HUES6 (cell line): ENCODE results near the gene PARVB.

Source experiments
- H3K27ac ChIP-seq: 2 replicates; pipeline ENCODE4 v1.7.0; 2013; ENCODE audit warnings: low read depth, mild to moderate bottlenecking, low read length, inconsistent platforms
- H3K27me3 ChIP-seq: 2 replicates; pipeline ENCODE4 v1.6.1; 2013; ENCODE audit warnings: low read length; ENCODE audit not compliant: control insufficient read depth, insufficient read depth
- H3K36me3 ChIP-seq: 2 replicates; pipeline ENCODE4 v1.6.1; 2013; ENCODE audit warnings: low read length; ENCODE audit not compliant: control insufficient read depth, insufficient read depth
- H3K4me1 ChIP-seq: 2 replicates; pipeline ENCODE4 v1.6.1; 2013; ENCODE audit warnings: low read length; ENCODE audit not compliant: control insufficient read depth, insufficient read depth
- H3K4me3 ChIP-seq: 2 replicates; pipeline ENCODE4 v1.5.1; 2013; ENCODE audit warnings: low read depth, low read length
- H3K9ac ChIP-seq: one replicate; pipeline ENCODE4 v1.6.1; 2013; ENCODE audit warnings: mild to moderate bottlenecking, low read length
- H3K9me3 ChIP-seq: 2 replicates; pipeline ENCODE4 v1.6.1; 2013; ENCODE audit warnings: low read depth, low read length; ENCODE audit not compliant: control insufficient read depth, insufficient read depth

Gene PARVB

DNA sequence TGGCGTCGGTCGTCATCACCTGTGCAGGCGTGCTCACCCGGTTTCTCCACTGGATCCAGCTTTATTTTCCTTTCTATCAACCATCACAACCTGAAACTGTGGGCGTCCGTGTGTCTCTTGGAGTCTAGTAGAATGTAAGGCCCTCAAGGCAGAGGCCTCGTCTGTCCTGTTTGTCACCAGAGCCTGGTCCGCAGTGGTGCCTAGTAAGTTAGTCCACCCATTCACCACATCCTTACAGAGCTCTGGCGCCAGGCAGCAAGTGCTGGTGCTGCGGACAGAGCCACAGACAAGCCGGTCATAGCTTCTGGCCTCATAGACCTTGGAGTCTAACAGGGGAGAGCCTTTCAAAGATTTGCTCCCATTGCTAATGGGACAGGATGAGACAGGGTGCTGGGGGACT is 92.2 kb downstream of the PARVB start:
- no peak overlapping the region for H3K9ac ChIP-seq
- no peak overlapping the region for H3K4me3 ChIP-seq
- no peaks in the 10 kb centered on the region for H3K36me3 ChIP-seq
- peaks cover 10% of the 10 kb centered on the region for H3K4me1 ChIP-seq
- H3K27ac ChIP-seq, result no peak overlapping the region
- no peaks in the 10 kb centered on the region for H3K9me3 ChIP-seq
- no peaks in the 10 kb centered on the region for H3K27me3 ChIP-seq

DNA sequence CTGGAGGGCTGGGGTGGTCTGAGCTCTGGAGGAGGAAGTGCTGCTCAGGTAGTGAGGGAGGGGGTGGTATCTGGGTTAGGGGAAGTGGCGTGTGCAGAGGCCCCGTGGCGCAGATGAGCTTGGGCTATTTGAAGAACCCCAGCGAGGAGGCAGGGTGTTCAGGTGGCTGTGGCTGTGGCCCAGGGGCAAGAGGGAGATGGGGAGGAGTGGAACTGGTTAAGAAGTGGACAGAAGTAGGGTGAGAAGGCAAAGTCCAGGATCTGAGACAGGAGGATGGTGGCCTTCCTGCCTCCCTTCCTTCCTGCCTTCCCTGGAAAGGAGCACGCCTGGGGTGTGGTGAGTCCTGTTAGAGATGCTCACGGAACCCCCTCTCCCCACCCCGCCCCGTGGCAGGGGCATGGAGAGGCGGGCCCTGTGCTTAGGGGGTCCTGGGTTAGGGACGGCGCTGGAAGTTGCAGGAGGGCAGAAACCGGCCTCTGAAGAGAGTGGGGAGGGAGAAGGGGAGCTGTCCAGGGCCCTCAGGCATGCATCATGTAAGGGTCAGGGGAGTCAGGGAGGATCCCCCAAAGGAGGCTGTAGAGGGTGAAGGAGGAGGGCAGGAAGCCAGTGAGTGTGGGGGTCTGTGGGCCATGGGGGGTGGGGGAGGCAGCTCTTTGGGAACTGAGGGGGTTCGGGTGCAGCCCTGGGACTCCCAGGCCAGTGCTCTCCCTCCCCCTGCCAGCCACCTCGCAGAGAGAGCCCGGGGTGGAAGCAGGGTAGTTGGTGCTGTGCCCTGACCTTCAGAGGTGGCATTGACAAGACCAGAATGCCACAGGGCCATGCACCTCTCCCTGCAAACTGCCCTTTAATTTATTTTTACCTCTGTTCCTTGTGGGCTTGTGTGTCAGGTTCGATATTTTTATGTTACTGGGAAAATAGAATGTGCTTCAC is 92.9 kb downstream of the PARVB start:
- no peak overlapping the region for H3K9ac ChIP-seq
- no peaks in the 10 kb centered on the region for H3K36me3 ChIP-seq
- H3K4me3 ChIP-seq, result no peak overlapping the region
- no peaks in the 10 kb centered on the region for H3K27me3 ChIP-seq
- no peaks in the 10 kb centered on the region for H3K9me3 ChIP-seq
- no peak overlapping the region for H3K27ac ChIP-seq
- peaks cover 4% of the 10 kb centered on the region; the same call in 1 of the 2 replicates for H3K4me1 ChIP-seq

DNA sequence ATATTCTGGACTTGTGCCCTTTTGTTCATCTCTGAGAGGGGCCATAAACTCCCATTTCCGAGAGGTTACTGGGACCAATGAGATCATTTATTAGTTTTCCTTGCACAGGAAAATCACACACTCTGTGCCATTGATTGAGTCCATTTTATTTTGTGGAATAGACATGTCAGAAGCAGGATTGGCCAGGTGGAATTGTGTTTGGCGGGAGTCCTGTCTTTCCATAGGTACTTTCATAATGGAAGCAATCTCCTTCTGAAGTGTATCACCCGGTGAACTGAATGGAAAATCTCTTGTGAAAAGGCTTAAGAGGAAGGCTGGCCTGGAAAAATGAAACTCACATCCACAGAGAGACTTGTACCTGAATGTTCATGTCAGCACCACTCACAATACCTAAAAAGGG is 93.6 kb downstream of the PARVB start:
- no peaks in the 10 kb centered on the region for H3K27me3 ChIP-seq
- H3K9me3 ChIP-seq, result no peaks in the 10 kb centered on the region
- H3K36me3 ChIP-seq, result no peaks in the 10 kb centered on the region
- H3K9ac ChIP-seq, result no peak overlapping the region
- H3K27ac ChIP-seq, result no peak overlapping the region
- H3K4me3 ChIP-seq, result no peak overlapping the region
- H3K4me1 ChIP-seq, result no peaks in the 10 kb centered on the region

DNA sequence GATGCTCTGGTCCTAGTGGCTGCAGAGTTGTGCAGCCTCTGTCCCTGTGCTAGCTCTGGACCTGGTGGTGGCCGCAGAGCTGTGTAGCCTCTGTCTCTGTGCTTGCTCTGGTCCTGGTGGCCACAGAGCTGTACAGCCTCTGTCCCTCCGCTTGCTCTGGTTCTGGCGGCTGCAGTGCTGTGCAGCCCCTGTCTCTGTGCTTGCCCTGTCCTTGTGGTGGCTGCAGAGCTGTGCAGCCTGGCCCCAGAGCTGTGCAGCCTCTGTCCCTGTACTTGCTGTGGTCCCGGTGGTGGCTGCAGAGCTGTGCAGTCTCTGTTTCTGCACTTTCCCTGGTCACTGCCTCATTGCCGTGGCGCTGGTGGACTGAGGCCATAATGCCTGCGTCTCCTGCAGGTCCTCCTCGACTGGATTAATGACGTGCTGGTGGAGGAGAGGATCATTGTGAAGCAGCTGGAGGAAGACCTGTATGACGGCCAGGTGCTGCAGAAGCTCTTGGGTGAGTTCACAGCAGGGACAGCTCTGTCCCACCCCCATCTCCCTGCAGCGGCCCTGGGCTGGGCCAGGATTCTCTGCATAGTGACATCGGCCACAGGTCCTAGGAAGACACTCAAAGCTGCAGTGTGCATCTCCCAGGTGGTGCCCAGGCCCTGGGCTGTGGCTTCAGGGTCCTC is 94.7 kb downstream of the PARVB start:
- H3K36me3 ChIP-seq, result no peaks in the 10 kb centered on the region

DNA sequence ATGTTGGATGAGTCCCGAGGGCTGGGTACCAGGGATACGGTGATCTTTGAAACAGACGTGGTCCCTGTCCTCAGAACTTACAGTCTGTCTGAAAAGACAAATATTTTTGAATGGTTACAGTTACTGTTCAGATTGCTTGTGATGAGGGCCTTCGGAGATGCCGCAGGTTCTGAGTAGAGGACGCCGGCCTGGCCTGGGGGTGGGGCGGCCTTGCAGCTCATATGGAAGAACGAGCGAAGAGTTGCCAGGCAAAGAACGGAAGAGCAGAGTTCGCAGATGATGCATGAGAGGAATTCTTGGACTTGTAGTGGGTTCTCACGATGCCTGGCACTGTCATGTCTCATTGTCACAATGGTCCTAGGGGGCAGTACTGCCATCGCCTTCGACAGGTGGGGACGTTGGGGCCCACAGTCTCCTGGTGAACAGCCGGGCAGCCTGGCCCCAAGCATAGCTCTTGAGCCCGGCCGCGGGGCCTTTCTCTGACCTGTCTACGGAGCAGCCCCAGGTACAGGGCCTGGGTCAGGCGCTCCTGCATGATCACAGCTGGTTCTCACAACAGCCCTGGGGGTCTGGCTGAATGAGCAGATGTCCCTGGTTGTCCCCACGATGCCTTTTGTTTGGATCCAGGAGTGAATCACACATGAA is 95.7 kb downstream of the PARVB start:
- Histone ChIP-seq H3K27me3 (no peaks in the 10 kb centered on the region), H3K9me3 (no peaks in the 10 kb centered on the region), H3K36me3 (no peaks in the 10 kb centered on the region), H3K4me3 (no peak overlapping the region), H3K9ac (no peak overlapping the region), H3K4me1 (no peaks in the 10 kb centered on the region), H3K27ac (no peak overlapping the region)

More for the DNA sequence above, 94.7 kb downstream of the PARVB start:
- Histone ChIP-seq H3K27ac (no peak overlapping the region), H3K4me3 (no peak overlapping the region), H3K9me3 (no peaks in the 10 kb centered on the region), H3K9ac (no peak overlapping the region), H3K4me1 (no peaks in the 10 kb centered on the region), H3K27me3 (no peaks in the 10 kb centered on the region)

DNA sequence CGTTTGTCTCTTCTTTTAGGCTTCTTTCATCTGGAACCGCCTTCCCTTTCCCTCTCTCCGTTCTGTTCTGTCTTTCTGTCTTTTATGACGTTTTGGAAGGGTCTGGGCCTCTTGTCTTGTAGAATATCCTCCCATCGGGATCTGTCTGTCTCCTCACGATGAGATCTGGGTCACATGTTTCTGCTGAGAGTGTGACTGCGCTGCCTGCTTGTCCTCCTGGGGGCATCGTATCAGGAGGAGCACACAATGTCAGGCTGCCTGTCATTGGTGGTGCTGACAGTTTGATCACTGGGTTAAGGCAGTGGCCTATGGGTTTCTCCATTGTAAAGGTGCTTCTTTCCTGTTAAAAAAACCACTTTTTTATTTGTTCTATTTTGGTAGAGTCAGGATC is 96.2 kb downstream of the PARVB start:
- no peak overlapping the region for H3K9ac ChIP-seq
- no peaks in the 10 kb centered on the region for H3K4me1 ChIP-seq
- no peaks in the 10 kb centered on the region for H3K27me3 ChIP-seq
- no peak overlapping the region for H3K27ac ChIP-seq
- no peaks in the 10 kb centered on the region for H3K9me3 ChIP-seq
- no peaks in the 10 kb centered on the region for H3K36me3 ChIP-seq
- no peak overlapping the region for H3K4me3 ChIP-seq

DNA sequence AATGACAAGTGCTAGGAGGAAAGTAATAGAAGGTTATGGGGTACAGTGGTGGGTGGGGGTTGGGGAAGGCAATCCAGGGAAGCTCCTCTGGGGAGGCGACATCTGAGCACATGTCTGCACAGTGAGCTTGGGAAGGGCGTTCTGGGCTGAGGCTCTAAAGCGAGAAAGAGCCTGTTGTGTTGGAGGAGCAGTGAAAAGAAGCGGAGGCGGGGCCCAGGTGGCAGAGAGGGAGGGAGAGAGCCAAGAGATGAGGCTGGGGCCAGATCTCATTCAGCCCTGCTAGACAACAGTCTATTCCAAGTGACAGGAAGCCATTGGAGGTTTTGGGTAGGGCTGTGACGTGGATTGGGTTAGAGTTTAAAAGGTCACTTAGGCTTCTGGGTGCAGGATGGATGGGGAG is 101.3 kb downstream of the PARVB start:
- Histone ChIP-seq H3K36me3 (0 out of 2 replicates have a peak, but pooled peaks cover 5% of the 10 kb centered on the region), H3K4me3 (no peak overlapping the region), H3K4me1 (peaks cover 10% of the 10 kb centered on the region; the same call in 1 of the 2 replicates), H3K27me3 (no peaks in the 10 kb centered on the region), H3K9me3 (peaks cover 18% of the 10 kb centered on the region), H3K27ac (no peak overlapping the region), H3K9ac (no peak overlapping the region)

DNA sequence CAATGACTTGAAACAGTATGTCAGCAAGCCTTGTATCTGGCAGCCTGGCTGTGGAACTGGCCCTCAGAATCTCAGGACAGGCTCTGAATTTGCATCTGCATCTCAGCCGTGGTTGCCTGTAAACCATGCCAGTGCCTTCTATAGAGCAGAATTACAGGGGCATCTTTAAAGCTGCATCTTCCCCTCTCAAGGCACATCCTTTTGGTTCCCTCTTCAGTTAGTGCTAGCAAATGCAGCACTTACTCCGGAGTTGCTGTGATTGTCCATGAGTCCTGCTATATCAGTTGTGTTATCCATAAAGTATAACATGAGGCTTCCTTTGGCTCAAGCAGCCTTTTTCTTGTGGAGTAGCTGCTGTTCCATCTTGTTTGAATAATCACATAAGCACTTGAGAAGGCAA is 102.7 kb downstream of the PARVB start:
- no peak overlapping the region for H3K4me3 ChIP-seq
- 0 out of 2 replicates have a peak, but pooled peaks cover 5% of the 10 kb centered on the region for H3K36me3 ChIP-seq
- H3K27me3 ChIP-seq, result no peaks in the 10 kb centered on the region
- no peak overlapping the region for H3K9ac ChIP-seq
- peaks cover 10% of the 10 kb centered on the region; the same call in 1 of the 2 replicates for H3K4me1 ChIP-seq
- H3K27ac ChIP-seq, result no peak overlapping the region
- H3K9me3 ChIP-seq, result peaks cover 18% of the 10 kb centered on the region

DNA sequence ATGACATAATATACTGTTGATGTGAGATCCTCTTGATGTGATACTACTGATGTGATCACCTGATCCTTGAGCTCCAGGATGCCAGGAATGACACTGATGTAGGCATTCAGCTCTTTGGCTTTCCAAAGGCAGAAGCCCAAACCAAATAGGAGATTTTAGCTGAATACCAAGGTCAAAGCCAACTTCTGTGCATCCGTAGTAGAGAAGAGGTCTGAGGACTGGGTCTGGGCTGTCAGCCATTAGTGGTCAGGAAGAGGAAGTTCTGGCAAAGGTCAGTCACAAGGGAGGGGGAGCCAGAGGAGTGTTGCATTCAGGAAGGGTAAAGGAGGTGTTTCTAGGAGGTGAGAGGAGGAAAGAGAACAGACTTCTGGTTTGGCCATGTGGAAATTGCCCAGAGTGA is 103.3 kb downstream of the PARVB start:
- Histone ChIP-seq H3K9me3 (peaks cover 18% of the 10 kb centered on the region), H3K4me3 (no peak overlapping the region), H3K4me1 (peaks cover 11% of the 10 kb centered on the region; the same call in 1 of the 2 replicates), H3K36me3 (0 out of 2 replicates have a peak, but pooled peaks cover 5% of the 10 kb centered on the region), H3K9ac (no peak overlapping the region), H3K27me3 (no peaks in the 10 kb centered on the region), H3K27ac (no peak overlapping the region)

DNA sequence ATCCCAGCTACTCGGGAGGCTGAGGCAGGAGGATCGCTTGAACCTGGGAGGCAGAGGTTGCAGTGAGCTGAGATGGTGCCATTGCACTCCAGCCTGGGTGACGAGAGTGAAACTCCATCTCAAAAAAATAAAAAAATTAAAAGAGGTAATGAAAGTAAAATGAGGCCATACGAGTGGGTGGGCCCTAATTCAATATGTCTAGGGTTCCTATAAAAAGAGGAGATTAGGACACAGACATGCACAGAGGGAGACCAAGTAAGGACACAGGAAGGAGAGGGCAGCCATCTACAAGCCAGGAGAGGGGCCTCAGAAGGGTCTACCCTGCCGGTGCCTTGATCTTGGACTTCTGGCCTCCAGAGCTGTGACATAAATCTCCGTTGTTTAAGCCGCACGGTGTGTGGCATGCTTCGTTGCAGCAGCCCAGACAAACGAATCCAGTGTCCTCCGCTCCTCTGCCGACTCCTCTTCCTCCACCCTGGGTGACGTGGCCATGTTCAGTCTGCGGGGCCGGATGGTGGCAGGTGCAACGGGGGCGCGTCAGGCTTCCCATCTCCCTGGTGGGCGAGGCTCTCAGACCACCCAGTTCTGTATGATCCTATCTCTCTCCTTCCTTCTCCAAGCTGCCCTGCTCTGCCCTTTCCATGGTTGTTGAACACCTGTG is 105.0 kb downstream of the PARVB start:
- Histone ChIP-seq H3K4me3 (no peak overlapping the region), H3K27ac (no peak overlapping the region), H3K27me3 (no peaks in the 10 kb centered on the region), H3K9ac (no peak overlapping the region), H3K4me1 (peaks cover 18% of the 10 kb centered on the region; the same call in 1 of the 2 replicates), H3K36me3 (0 out of 2 replicates have a peak, but pooled peaks cover 5% of the 10 kb centered on the region), H3K9me3 (peaks cover 18% of the 10 kb centered on the region)
